RWPE1 (cell line): ENCODE data around the gene NCKAP5.

Experiments
- CTCF ChIA-PET: fragments of 350-600 bp; sonication (Branson Sonifier 250); formaldehyde crosslinking; extraction: SDS; loops from one replicate; lab custom pipeline; 2021; lab: Yijun Ruan, JAX
- POLR2A ChIA-PET: fragments of 400-600 bp; formaldehyde crosslinking; extraction: SDS; loops from one replicate; lab custom pipeline; 2020; ENCODE audit warnings: antibody characterized with exemption; ENCODE audit not compliant: low non-redundant PET; lab: Yijun Ruan, JAX
- DNase-seq: peaks from one replicate; pipeline ENCODE4 v3.0.0; 2012; ENCODE audit warnings: low spot score
- H3K27ac ChIP-seq: fragments of 450-650 bp; 2 replicates; pipeline ENCODE4 v1.5.1; 2017
- CTCF ChIP-seq: fragments of 450-650 bp; conservative IDR thresholded peaks from 2 replicates; pipeline ENCODE4 v1.5.1; 2017; ENCODE audit warnings: low read depth, mild to moderate bottlenecking

Gene NCKAP5

GRCh38 chr2:133484784-133485183 is 83.5 kb downstream of the NCKAP5 start:
- no peak for DNase-seq
- no peak overlapping the region for H3K27ac ChIP-seq
- ChIA-PET POLR2A (no interaction called here), CTCF (no interaction called here)
- TF ChIP-seq CTCF = no peak

- no peak for DNase-seq
- ChIA-PET POLR2A (no interaction called here), CTCF (no interaction called here)
- no peak for TF ChIP-seq CTCF
- H3K27ac ChIP-seq = no peak overlapping the region
These were observed 84.2 kb downstream of the NCKAP5 start for GRCh38 chr2:133484106-133484505.

- POLR2A ChIA-PET = no interaction called here
- no peak overlapping the region for H3K27ac ChIP-seq
- no peak for TF ChIP-seq CTCF
- CTCF ChIA-PET = no interaction called here
- DNase-seq = no peak
These were observed 85.1 kb downstream of the NCKAP5 start for GRCh38 chr2:133483181-133483580.

GRCh38 chr2:133480707-133481429 is 87.4 kb downstream of the NCKAP5 start:
- no peak overlapping the region for H3K27ac ChIP-seq
- POLR2A ChIA-PET = no interaction called here
- CTCF ChIA-PET = interaction anchor here (0.6 kb wide), 1 partner anchor 199 kb away, joined by 4 read pairs; no protein-coding TSS in a partner anchor
- no peak for DNase-seq
- no peak for TF ChIP-seq CTCF

GRCh38 chr2:133477616-133477990 is 90.7 kb downstream of the NCKAP5 start:
- no peak overlapping the region for H3K27ac ChIP-seq
- ChIA-PET POLR2A (no interaction called here), CTCF (no interaction called here)
- peak; percentile 80 for DNase-seq
- TF ChIP-seq CTCF = no peak

- no peak for TF ChIP-seq CTCF
- DNase-seq = no peak
- ChIA-PET CTCF (interaction anchor here (0.6 to 0.7 kb wide), 2 partner anchors 105 to 379 kb away, joined by 3 read pairs; no protein-coding TSS in a partner anchor), POLR2A (no interaction called here)
- H3K27ac ChIP-seq = no peak overlapping the region
These were observed 91.2 kb downstream of the NCKAP5 start for GRCh38 chr2:133476931-133477615.
